NT2/D1 (cell line): Measurements from ENCODE around the gene NLGN1.

Experiments used
- DNase-seq: peaks from one replicate; pipeline ENCODE4 v3.0.0-alpha.2; 2011; ENCODE audit warnings: low read depth, low spot score
- H3K27me3 ChIP-seq: 2 replicates; pipeline ENCODE4 v1.6.0; 2011; ENCODE audit warnings: mild to moderate bottlenecking; ENCODE audit not compliant: insufficient read length, insufficient read depth
- H3K36me3 ChIP-seq: 2 replicates; pipeline ENCODE4 v1.6.1; 2011; ENCODE audit warnings: mild to moderate bottlenecking, low read length, mixed read lengths; ENCODE audit not compliant: insufficient read depth, insufficient read length
- H3K4me1 ChIP-seq: 2 replicates; pipeline ENCODE4 v1.5.1; 2011; ENCODE audit not compliant: insufficient read depth, insufficient read length
- H3K4me3 ChIP-seq: 2 replicates; pipeline ENCODE4 v1.5.1; 2011; ENCODE audit warnings: low read depth; ENCODE audit not compliant: insufficient read length
- H3K9ac ChIP-seq: 2 replicates; pipeline ENCODE4 v1.6.0; 2011; ENCODE audit warnings: low read depth; ENCODE audit not compliant: insufficient read length
- H3K9me3 ChIP-seq: 2 replicates; pipeline ENCODE4 v1.5.1; 2011; ENCODE audit warnings: mild to moderate bottlenecking, low read length; ENCODE audit not compliant: insufficient read depth
- SUZ12 ChIP-seq: IDR thresholded peaks from 2 replicates; pipeline ENCODE4 v1.6.1; 2011; ENCODE audit not compliant: insufficient read length, insufficient read depth; ENCODE audit errors: extremely low read depth
- YY1 ChIP-seq: IDR thresholded peaks from 2 replicates; pipeline ENCODE4 v1.6.1; 2011; ENCODE audit not compliant: insufficient read length, insufficient read depth
- ZNF274 ChIP-seq: IDR thresholded peaks from 2 replicates; pipeline ENCODE4 v1.6.1; 2011; ENCODE audit warnings: mild to moderate bottlenecking, low read depth, low read length

NLGN1 gene

GRCh38 chr3:173737167-173737808 is 339.7 kb downstream of the NLGN1 start:
- Histone ChIP-seq H3K4me1 (no peaks in the 10 kb centered on the region), H3K9me3 (no peaks in the 10 kb centered on the region), H3K36me3 (no peaks in the 10 kb centered on the region), H3K9ac (no peak overlapping the region), H3K4me3 (no peak overlapping the region), H3K27me3 (no peaks in the 10 kb centered on the region)
- TF ChIP-seq SUZ12 = no peak
- DNase-seq = no peak

- Histone ChIP-seq H3K4me3 (no peak overlapping the region), H3K4me1 (no peaks in the 10 kb centered on the region), H3K36me3 (no peaks in the 10 kb centered on the region), H3K27me3 (no peaks in the 10 kb centered on the region), H3K9me3 (no peaks in the 10 kb centered on the region), H3K9ac (no peak overlapping the region)
- TF ChIP-seq ZNF274 = no peak
- TF ChIP-seq SUZ12 = no peak
- TF ChIP-seq YY1 = no peak
- no peak for DNase-seq
Observed at GRCh38 chr3:173739726-173740125, 342.2 kb downstream of the NLGN1 start.

- no peaks in the 10 kb centered on the region for H3K4me1 ChIP-seq
- no peak overlapping the region for H3K4me3 ChIP-seq
- H3K27me3 ChIP-seq = no peaks in the 10 kb centered on the region
- H3K36me3 ChIP-seq = no peaks in the 10 kb centered on the region
- no peak for TF ChIP-seq YY1
- TF ChIP-seq ZNF274 = no peak
- H3K9me3 ChIP-seq = no peaks in the 10 kb centered on the region
- DNase-seq = no peak
- H3K9ac ChIP-seq = no peak overlapping the region
Observed at GRCh38 chr3:173742491-173742890, 344.9 kb downstream of the NLGN1 start.

- H3K4me1 ChIP-seq = no peaks in the 10 kb centered on the region
- no peaks in the 10 kb centered on the region for H3K36me3 ChIP-seq
- no peaks in the 10 kb centered on the region for H3K27me3 ChIP-seq
- H3K4me3 ChIP-seq = no peak overlapping the region
- H3K9me3 ChIP-seq = no peaks in the 10 kb centered on the region
- TF ChIP-seq ZNF274 = no peak
- TF ChIP-seq SUZ12 = no peak
- TF ChIP-seq YY1 = no peak
- no peak overlapping the region for H3K9ac ChIP-seq
- no peak for DNase-seq
Observed at GRCh38 chr3:173743111-173743510, 345.6 kb downstream of the NLGN1 start.

GRCh38 chr3:173743516-173743915 is 346.0 kb downstream of the NLGN1 start:
- no peaks in the 10 kb centered on the region for H3K36me3 ChIP-seq
- H3K9ac ChIP-seq = no peak overlapping the region
- no peak overlapping the region for H3K4me3 ChIP-seq
- no peaks in the 10 kb centered on the region for H3K27me3 ChIP-seq
- no peak for DNase-seq
- no peaks in the 10 kb centered on the region for H3K9me3 ChIP-seq
- no peak for TF ChIP-seq ZNF274
- TF ChIP-seq SUZ12 = no peak
- no peak for TF ChIP-seq YY1
- H3K4me1 ChIP-seq = no peaks in the 10 kb centered on the region

GRCh38 chr3:173744479-173744878 is 346.9 kb downstream of the NLGN1 start:
- no peaks in the 10 kb centered on the region for H3K27me3 ChIP-seq
- no peaks in the 10 kb centered on the region for H3K4me1 ChIP-seq
- no peaks in the 10 kb centered on the region for H3K9me3 ChIP-seq
- H3K36me3 ChIP-seq = no peaks in the 10 kb centered on the region
- no peak for DNase-seq
- TF ChIP-seq YY1 (no peak), SUZ12 (no peak), ZNF274 (no peak)
- H3K4me3 ChIP-seq = no peak overlapping the region
- H3K9ac ChIP-seq = no peak overlapping the region

- Histone ChIP-seq H3K9ac (no peak overlapping the region), H3K4me3 (no peak overlapping the region), H3K27me3 (no peaks in the 10 kb centered on the region), H3K9me3 (no peaks in the 10 kb centered on the region), H3K4me1 (no peaks in the 10 kb centered on the region), H3K36me3 (no peaks in the 10 kb centered on the region)
- TF ChIP-seq ZNF274 (no peak), YY1 (no peak), SUZ12 (no peak)
- no peak for DNase-seq
Observed at GRCh38 chr3:173744895-173745294, 347.4 kb downstream of the NLGN1 start.
